ENCODE data around the gene AGBL4. TPM values are rescaled to one million over a fixed set of nuclear protein-coding genes. Genes with fewer than 3 reads are reported as not detected.

The AGBL4 gene
- polyA plus RNA-seq, 1 donor (not counting 4 experiments of a cell fraction or from before 2014, with no cell fraction given): not detected

DNA sequence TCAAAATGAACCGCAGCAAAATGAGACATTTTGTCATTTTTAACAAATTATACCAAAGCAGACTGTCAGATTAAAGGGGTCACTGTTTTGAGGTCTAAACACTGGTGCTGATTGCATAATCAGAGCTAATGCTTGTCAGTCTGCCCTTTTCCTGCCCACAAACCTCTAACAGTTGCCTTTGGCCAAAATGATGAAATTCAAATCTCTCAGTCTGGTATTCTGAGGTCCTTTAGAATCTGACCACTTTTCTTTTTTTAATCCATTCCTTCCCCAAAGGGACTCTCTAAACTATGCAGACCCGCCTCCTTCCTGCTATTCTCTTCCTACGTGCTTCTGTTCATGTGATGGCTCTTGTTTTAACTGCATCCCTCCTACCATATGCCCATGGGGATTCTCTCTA lies 1406.5 kb downstream of the AGBL4 start:
- dilution Hi-C loops (cut with MboI; ENCODE audit: extremely low pct_ligation_motif_present, low sequenced_read_pairs): no loop called here
- DNase-seq (ENCODE audit: low read depth, low spot score) (no peak), FAIRE-seq (no peak)
- no peaks in the 10 kb centered on the region for H3K27me3 ChIP-seq (ENCODE audit: control insufficient read depth, extremely low read depth, insufficient read depth, low read length)
- H2AFZ ChIP-seq (ENCODE audit: control insufficient read depth, low read length): no peak overlapping the region
- no peak for TF ChIP-seq EZH2 (IDR thresholded peaks at IDR 0.05; ENCODE audit: low read length)
- TF ChIP-seq, protein P1, sequence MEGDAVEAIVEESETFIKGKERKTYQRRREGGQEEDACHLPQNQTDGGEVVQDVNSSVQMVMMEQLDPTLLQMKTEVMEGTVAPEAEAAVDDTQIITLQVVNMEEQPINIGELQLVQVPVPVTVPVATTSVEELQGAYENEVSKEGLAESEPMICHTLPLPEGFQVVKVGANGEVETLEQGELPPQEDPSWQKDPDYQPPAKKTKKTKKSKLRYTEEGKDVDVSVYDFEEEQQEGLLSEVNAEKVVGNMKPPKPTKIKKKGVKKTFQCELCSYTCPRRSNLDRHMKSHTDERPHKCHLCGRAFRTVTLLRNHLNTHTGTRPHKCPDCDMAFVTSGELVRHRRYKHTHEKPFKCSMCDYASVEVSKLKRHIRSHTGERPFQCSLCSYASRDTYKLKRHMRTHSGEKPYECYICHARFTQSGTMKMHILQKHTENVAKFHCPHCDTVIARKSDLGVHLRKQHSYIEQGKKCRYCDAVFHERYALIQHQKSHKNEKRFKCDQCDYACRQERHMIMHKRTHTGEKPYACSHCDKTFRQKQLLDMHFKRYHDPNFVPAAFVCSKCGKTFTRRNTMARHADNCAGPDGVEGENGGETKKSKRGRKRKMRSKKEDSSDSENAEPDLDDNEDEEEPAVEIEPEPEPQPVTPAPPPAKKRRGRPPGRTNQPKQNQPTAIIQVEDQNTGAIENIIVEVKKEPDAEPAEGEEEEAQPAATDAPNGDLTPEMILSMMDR (optimal IDR thresholded peaks at IDR 0.05 in 1 of 3, IDR thresholded peaks at IDR 0.05 in 1 of 3, conservative IDR thresholded peaks at IDR 0.05 in 1 of 3; ENCODE audit: extremely low read depth in 1 of 3, insufficient read depth in 2 of 3, low read length in 3 of 3): no peak
- H3K9me1 ChIP-seq (ENCODE audit: control insufficient read depth, extremely low read depth, insufficient read depth, low read length): no peaks in the 10 kb centered on the region
- H3K4me2 ChIP-seq (ENCODE audit: control insufficient read depth, extremely low read depth, insufficient read depth, low read depth, low read length): no peak overlapping the region
- H4K20me1 ChIP-seq (ENCODE audit: control insufficient read depth, extremely low read depth, insufficient read depth, low read length): no peaks in the 10 kb centered on the region
- no peak overlapping the region for H3K27ac ChIP-seq (ENCODE audit: control insufficient read depth, insufficient read depth, low read length)
- no peaks in the 10 kb centered on the region for H3K9me3 ChIP-seq (ENCODE audit: control insufficient read depth, low read depth, low read length)
- no peaks in the 10 kb centered on the region for H3K79me2 ChIP-seq (ENCODE audit: control insufficient read depth, insufficient read depth, low read length)
- H3K36me3 ChIP-seq (ENCODE audit: control insufficient read depth in 2 of 2, extremely low read depth in 1 of 2, insufficient read depth in 2 of 2, low read length in 2 of 2): no peaks in the 10 kb centered on the region
- H3K4me1 ChIP-seq (ENCODE audit: control insufficient read depth, extremely low read depth, insufficient read depth, low read length): peaks cover 8% of the 10 kb centered on the region
- no peak overlapping the region for H3K9ac ChIP-seq (ENCODE audit: control insufficient read depth, extremely low read depth, insufficient read depth, low read length)
- H3K4me3 ChIP-seq (ENCODE audit: control insufficient read depth in 2 of 3, extremely low read depth in 1 of 3, insufficient read depth in 2 of 3, low read depth in 1 of 3, low read length in 3 of 3): no peak overlapping the region

DNA sequence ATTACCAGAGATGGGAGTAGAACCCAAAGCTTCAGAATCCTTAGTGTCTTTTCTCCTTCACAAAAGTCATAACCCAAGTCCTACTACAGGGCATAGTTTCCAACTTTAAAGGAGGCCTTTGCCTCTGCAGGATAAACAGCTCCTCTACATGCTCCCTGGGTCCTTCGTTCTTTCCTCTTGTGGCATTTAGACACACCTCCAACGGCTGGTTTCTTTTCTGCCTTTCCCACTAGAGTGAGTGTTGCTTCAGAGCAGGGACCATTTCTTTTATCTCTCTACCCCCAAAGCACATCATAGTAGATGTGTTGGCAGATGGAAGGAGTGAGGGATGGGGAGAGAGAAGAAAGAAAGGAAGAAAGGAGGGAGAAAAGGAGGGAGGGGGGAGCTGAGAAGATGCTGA lies 1407.0 kb downstream of the AGBL4 start:
- Histone ChIP-seq H3K27me3 (ENCODE audit: control insufficient read depth, extremely low read depth, insufficient read depth, low read length) (no peaks in the 10 kb centered on the region), H3K27ac (ENCODE audit: control insufficient read depth, insufficient read depth, low read length) (no peak overlapping the region), H3K4me2 (ENCODE audit: control insufficient read depth, extremely low read depth, insufficient read depth, low read depth, low read length) (no peak overlapping the region), H3K4me1 (ENCODE audit: control insufficient read depth, extremely low read depth, insufficient read depth, low read length) (peaks cover 8% of the 10 kb centered on the region), H3K79me2 (ENCODE audit: control insufficient read depth, insufficient read depth, low read length) (no peaks in the 10 kb centered on the region), H3K9ac (ENCODE audit: control insufficient read depth, extremely low read depth, insufficient read depth, low read length) (no peak overlapping the region), H3K4me3 (ENCODE audit: control insufficient read depth in 2 of 3, extremely low read depth in 1 of 3, insufficient read depth in 2 of 3, low read depth in 1 of 3, low read length in 3 of 3) (no peak overlapping the region), H3K36me3 (ENCODE audit: control insufficient read depth in 2 of 2, extremely low read depth in 1 of 2, insufficient read depth in 2 of 2, low read length in 2 of 2) (no peaks in the 10 kb centered on the region), H4K20me1 (ENCODE audit: control insufficient read depth, extremely low read depth, insufficient read depth, low read length) (no peaks in the 10 kb centered on the region), H3K9me1 (ENCODE audit: control insufficient read depth, extremely low read depth, insufficient read depth, low read length) (no peaks in the 10 kb centered on the region), H3K9me3 (ENCODE audit: control insufficient read depth, low read depth, low read length) (no peaks in the 10 kb centered on the region), H2AFZ (ENCODE audit: control insufficient read depth, low read length) (no peak overlapping the region)
- FAIRE-seq (no peak), DNase-seq (ENCODE audit: low read depth, low spot score) (no peak)
- TF ChIP-seq, protein P1 (optimal IDR thresholded peaks at IDR 0.05 in 1 of 3, IDR thresholded peaks at IDR 0.05 in 1 of 3, conservative IDR thresholded peaks at IDR 0.05 in 1 of 3; ENCODE audit: extremely low read depth in 1 of 3, insufficient read depth in 2 of 3, low read length in 3 of 3): no peak
- TF ChIP-seq EZH2 (IDR thresholded peaks at IDR 0.05; ENCODE audit: low read length): no peak
- dilution Hi-C loops (cut with MboI; ENCODE audit: extremely low pct_ligation_motif_present, low sequenced_read_pairs): no loop called here

Data from keratinocyte (primary cell).